Measurements from ENCODE around the gene NAA20. TPM values are rescaled to one million over a fixed set of nuclear protein-coding genes. Genes with fewer than 3 reads are reported as not detected.

NAA20 gene
- total and polyA plus RNA-seq, 2 of the 13 experiments (the other 11 are each of a cell fraction or from before 2014, with no cell fraction given) = 81.9 to 82.8 TPM

DNA sequence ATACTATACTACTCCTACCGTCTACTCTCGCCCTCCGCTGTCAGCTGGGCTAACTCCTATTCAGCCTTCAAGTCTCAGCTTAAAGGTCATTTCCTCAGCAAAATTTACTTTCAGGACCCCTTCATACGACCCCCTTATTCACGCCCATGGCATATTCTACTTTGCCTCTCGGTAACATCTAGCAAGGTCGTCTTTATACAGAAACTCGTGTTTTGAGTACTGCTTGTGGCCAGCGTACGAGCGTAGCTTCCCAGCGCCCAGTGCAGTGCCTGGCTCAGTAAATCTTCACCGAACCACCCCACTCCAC, 34.6 kb downstream of the NAA20 start (continued):
- TF ChIP-seq, protein P1, sequence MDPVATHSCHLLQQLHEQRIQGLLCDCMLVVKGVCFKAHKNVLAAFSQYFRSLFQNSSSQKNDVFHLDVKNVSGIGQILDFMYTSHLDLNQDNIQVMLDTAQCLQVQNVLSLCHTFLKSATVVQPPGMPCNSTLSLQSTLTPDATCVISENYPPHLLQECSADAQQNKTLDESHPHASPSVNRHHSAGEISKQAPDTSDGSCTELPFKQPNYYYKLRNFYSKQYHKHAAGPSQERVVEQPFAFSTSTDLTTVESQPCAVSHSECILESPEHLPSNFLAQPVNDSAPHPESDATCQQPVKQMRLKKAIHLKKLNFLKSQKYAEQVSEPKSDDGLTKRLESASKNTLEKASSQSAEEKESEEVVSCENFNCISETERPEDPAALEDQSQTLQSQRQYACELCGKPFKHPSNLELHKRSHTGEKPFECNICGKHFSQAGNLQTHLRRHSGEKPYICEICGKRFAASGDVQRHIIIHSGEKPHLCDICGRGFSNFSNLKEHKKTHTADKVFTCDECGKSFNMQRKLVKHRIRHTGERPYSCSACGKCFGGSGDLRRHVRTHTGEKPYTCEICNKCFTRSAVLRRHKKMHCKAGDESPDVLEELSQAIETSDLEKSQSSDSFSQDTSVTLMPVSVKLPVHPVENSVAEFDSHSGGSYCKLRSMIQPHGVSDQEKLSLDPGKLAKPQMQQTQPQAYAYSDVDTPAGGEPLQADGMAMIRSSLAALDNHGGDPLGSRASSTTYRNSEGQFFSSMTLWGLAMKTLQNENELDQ (CRISPR knock-in tag; IDR thresholded peaks at IDR 0.05; ENCODE audit: borderline replicate concordance) = no peak
- TF ChIP-seq POLR2G (IDR thresholded peaks at IDR 0.05; ENCODE audit: low read depth, low read length) (no peak), KLF15 (CRISPR knock-in tag; IDR thresholded peaks at IDR 0.05; ENCODE audit: borderline replicate concordance) (no peak), POLR2A (IDR thresholded peaks at IDR 0.05; ENCODE audit: insufficient read depth in 1 of 2, low read depth in 2 of 2, low read length in 2 of 2) (no peak), SAP130 (CRISPR knock-in tag; IDR thresholded peaks at IDR 0.05; ENCODE audit: low read depth) (no peak), CENPT (CRISPR knock-in tag; IDR thresholded peaks at IDR 0.05; ENCODE audit: low read depth) (no peak), ZNF713 (CRISPR knock-in tag; IDR thresholded peaks at IDR 0.05) (0 out of 2 replicates have a peak, but pooled peaks have one; percentile 2), ZNF839 (CRISPR knock-in tag; IDR thresholded peaks at IDR 0.05; ENCODE audit: borderline replicate concordance) (no peak), MIXL1 (CRISPR knock-in tag; IDR thresholded peaks at IDR 0.05) (no peak), ZNF432 (CRISPR knock-in tag; IDR thresholded peaks at IDR 0.05; ENCODE audit: borderline replicate concordance) (no peak), TBP (CRISPR knock-in tag; IDR thresholded peaks at IDR 0.05) (no peak), ZSCAN5A (CRISPR knock-in tag; IDR thresholded peaks at IDR 0.05; ENCODE audit: borderline replicate concordance) (0 out of 2 replicates have a peak, but pooled peaks have one; percentile 85), KLF16 (CRISPR knock-in tag; IDR thresholded peaks at IDR 0.05) (no peak), POLR2AphosphoS5 (IDR thresholded peaks at IDR 0.05; ENCODE audit: low read depth, low read length) (no peak), PBX2 (CRISPR knock-in tag; IDR thresholded peaks at IDR 0.05) (no peak), ZSCAN12 (CRISPR knock-in tag; IDR thresholded peaks at IDR 0.05) (no peak), ADNP (CRISPR knock-in tag; IDR thresholded peaks at IDR 0.05) (no peak), ZNF589 (CRISPR knock-in tag; conservative IDR thresholded peaks at IDR 0.05) (no peak), MATR3 (CRISPR knock-in tag; IDR thresholded peaks at IDR 0.05) (no peak), IKZF1 (IDR thresholded peaks at IDR 0.05) (no peak), ATM (IDR thresholded peaks at IDR 0.05; ENCODE audit: borderline replicate concordance) (no peak), THAP7 (CRISPR knock-in tag; IDR thresholded peaks at IDR 0.05) (0 out of 2 replicates have a peak, but pooled peaks have one; percentile 5), POGZ (CRISPR knock-in tag; IDR thresholded peaks at IDR 0.05) (no peak), NCOA5 (CRISPR knock-in tag; IDR thresholded peaks at IDR 0.05) (no peak), ZNF570 (CRISPR knock-in tag; IDR thresholded peaks at IDR 0.05; ENCODE audit: borderline replicate concordance) (0 out of 2 replicates have a peak, but pooled peaks have one; percentile 12)
- TF ChIP-seq, protein P2, sequence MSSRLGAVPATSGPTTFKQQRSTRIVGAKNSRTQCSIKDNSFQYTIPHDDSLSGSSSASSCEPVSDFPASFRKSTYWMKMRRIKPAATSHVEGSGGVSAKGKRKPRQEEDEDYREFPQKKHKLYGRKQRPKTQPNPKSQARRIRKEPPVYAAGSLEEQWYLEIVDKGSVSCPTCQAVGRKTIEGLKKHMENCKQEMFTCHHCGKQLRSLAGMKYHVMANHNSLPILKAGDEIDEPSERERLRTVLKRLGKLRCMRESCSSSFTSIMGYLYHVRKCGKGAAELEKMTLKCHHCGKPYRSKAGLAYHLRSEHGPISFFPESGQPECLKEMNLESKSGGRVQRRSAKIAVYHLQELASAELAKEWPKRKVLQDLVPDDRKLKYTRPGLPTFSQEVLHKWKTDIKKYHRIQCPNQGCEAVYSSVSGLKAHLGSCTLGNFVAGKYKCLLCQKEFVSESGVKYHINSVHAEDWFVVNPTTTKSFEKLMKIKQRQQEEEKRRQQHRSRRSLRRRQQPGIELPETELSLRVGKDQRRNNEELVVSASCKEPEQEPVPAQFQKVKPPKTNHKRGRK (CRISPR knock-in tag; IDR thresholded peaks at IDR 0.05) = no peak
